HG03280 (cell line): ENCODE results near the gene NFASC.

Experiments
- ATAC-seq: cut with Tn5 transposase; IDR thresholded peaks from one replicate; pipeline ENCODE4 v1.9.1; 2021; ENCODE audit warnings: mild to moderate bottlenecking, moderate library complexity; ENCODE audit not compliant: unreplicated experiment

NFASC gene

DNA sequence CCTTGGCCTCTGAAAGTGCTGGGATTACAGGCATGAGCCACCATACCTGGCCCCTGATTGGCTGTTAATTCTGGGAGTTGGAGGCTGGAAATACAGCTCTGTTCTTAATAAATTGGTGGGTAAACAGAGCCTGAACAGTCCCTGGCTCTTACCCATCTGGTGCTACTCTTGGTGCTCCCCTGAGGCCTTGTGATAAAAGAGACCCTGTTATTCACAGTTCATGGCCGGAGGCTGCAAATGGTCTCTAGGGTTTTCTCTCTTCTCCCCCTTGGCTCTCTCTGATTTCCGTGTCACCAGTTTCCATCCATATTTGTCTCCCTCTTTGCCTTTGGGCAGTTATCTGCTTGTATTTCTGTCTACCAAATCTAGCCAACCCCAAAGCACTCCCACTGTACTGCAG lies 17.2 kb downstream of the NFASC start:
- ATAC-seq = no peak

DNA sequence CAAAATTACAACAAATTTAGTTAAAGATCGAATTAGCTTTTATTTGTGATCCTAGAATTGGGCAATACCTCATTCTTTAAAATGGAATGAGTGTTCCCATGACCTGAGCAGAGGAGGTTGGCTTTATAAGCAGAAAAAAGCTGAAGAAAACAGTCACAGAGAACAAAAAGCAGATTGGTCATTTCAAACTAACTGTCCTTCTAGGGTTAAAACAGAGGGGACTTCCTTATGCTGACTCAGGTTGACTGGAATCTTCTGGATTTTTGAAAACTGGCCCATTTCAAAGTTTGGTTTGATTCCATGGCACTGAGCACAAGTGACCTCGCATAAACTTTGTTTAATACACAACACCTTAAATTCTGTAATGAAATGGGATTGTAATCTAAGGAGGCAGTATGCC lies 17.6 kb downstream of the NFASC start:
- no peak for ATAC-seq

DNA sequence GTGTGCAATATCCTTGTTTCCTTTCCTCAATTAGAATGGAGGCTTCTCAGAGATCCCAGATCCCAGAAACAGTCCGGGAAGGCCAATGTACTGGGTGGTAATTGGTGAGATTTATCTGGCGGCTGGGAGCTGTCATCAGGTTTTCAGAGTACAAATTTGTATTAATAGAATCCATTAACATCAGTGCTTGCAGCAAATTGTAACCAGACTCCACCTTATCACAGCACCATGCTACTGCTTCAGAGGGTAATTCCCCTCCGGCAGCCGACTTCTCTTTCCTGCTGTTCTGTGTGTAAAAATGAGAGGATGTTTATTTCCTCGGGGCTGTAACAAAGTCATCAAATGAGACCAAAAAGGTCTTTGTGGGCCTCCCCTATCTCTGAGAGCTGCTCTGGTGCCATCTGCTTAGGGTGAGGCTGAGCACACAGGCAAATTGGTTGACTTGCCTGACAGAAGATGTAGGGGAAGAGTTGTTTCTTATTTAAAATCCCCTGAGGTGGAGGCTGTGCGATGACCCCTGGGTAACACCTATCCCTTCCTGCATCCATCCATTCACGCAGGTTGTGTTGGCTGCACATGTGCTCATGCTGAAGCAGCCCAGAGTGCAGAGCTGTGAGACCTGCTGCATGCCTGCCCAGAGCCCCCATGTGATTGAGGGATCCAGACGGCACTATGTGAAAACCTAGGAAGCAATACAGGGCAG lies 19.2 kb downstream of the NFASC start:
- no peak for ATAC-seq

- no peak for ATAC-seq
Observed at GRCh38 chr1:204891860-204892259, 21.2 kb downstream of the NFASC start.

DNA sequence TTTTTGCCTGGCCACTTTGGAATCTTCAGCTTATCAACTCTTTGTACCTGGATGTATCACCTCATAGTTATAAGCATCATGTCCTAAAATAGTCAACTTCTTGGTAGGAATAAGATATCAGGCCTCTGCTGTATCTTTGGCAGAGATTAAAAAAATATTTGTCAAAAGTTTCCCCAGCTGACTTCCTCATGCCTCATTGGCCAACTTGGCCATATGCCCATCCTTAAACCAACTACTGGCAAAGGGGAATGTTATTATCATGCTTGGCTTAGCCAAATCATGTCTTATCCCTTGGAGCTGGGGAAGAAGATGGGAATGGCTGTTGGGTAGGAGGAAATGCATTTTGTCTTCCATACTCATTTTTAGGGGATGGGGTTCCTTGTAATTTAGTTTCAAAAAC lies 23.4 kb downstream of the NFASC start:
- ATAC-seq = no peak

DNA sequence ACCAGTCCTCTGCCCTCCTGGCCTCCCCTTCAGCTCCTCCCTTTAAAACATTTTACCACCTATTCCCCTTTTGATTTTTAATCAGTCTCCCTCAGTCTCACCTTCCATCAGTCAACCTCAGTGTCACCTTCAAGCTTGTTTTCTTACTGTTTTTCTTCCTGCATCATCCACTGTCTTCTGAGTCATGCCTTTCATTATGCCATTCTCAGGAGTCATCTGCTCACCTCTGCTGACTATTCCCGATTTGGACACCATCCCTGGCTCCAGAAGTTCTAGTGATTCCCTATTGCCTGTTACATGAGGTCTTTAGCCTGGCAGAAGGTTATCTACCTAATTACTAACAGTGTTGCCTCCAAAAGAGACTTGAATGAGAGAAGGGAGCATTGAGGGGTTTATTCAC lies 23.9 kb downstream of the NFASC start:
- no peak for ATAC-seq

GRCh38 chr1:204896023-204896422 lies 25.4 kb downstream of the NFASC start:
- ATAC-seq = no peak

- no peak for ATAC-seq
Observed at GRCh38 chr1:204896787-204897469, 26.3 kb downstream of the NFASC start.

- no peak for ATAC-seq
Observed at GRCh38 chr1:204900721-204901120, 30.1 kb downstream of the NFASC start.

- no peak for ATAC-seq
Observed at GRCh38 chr1:204902671-204903070, 32.0 kb downstream of the NFASC start.

- no peak for ATAC-seq
Observed at GRCh38 chr1:204904228-204904810, 33.7 kb downstream of the NFASC start.

DNA sequence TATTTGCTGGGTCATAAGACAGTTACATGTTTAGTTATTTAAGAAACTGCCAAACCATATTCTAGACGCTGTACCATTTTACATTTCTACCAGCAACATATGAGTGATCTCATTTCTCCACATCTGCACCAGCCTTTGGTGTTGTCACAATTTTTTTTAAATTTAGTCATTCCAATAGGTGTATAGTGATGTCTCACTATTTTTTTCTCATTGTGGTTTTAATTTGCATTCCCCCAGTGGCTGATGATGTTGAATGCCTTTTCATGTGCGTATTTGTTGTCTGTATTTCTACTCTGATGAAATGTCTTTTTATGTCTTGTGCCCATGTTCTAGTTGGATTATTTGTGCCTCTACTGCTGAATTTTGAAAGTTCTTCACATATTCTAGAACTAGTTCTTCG lies 38.4 kb downstream of the NFASC start:
- ATAC-seq = no peak

DNA sequence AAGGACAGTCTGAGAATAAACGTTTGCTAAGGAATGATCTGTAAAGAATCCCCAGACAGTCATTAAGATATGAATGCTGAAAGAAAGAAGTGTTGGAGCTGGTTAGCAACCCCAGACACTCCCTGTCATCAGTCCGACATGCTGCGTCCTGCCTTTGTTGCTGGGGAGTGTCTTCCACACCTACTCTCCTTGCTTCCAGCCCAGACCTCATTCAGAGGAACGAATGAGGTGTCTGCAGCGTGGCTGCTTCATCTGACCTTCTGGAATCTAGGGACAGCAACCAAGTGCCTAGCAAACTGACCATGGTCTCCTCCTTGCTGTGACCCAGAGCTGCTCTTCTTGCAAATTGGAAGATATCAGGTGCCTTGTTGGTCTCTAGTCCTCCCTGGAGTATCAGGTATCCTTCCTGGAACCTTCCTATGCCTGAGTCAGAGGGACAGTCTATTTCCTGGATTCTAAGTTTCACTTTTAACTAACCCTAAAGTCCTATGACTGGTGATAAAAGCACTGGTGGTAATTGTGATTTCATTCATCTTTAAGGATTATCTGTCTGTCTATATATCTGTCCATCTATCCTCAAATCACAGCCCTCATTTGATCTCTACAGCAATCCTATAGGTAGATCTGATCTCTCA lies 45.3 kb downstream of the NFASC start:
- no peak for ATAC-seq

- no peak for ATAC-seq
Observed at GRCh38 chr1:204917802-204918201, 47.1 kb downstream of the NFASC start.

DNA sequence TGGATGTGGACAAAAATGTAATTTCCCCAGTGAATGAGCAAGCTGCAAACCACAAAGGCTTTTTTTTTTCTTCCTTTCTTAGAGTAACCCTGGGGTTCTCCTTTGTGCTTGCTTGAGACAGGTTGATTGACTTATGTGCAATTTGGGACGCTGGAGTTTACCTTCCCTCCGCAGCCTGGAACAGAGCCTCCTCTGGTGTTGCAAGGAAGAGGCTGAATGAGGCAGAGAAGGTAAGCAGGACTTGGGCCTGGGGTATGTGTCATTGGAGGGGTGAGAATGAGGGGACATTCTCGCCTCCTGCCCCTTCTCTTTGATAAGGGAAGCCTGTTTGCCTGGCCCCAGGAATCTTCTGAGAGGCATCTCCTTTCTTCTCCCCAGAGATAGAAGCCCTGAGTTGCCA lies 49.8 kb downstream of the NFASC start:
- ATAC-seq = no peak

GRCh38 chr1:204920967-204921366 lies 50.3 kb downstream of the NFASC start:
- no peak for ATAC-seq

DNA sequence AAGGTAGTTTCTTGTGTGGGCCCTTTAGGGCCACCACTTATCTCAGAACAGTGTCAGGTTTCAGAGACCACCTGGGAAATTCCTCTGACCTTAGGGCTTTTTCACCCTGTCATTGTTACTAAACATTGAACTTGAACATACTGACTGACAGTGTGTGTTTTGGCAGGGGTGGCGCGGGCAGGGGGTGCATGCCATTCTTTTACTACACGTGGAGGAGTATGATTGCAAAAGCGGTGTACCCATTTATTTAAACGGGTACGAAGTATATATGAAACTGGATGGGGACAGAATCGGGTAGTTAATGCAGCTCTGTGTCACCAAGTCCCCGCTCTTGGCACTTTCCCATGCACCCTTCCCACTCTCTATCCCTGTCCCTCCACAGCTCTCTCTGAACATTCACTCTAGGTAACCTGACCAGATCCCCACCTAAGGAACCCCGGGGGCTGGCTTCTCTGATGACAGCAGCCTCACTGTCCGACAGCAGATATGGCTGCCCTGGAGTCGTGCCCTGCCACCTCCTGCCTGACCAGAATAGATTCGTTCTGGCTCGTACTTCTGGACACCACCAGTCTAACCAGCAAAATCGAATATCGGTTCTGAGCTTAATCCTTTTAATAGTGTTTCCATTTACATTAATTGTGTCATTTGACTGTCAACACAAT lies 51.3 kb downstream of the NFASC start:
- ATAC-seq = no peak

GRCh38 chr1:204923201-204923600 lies 52.5 kb downstream of the NFASC start:
- no peak for ATAC-seq

DNA sequence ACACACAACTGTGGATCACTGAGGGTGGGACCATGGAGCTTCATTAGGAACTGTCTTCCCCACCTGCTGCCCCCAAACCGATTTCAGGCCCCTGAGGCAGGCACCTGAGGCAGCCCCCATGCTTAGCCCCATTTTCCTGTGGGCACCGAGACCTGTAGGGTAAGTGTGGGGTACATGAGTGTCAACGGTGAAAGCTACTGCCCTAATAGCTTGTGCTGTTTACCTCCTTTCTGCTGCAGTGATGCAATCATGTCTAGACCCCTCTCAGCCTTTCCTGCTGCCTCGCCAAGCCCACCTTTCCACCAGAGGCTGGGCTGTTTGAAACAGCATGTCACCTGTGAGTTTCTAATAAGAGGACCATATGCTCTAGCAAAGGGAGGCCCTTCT lies 53.0 kb downstream of the NFASC start:
- ATAC-seq = no peak

GRCh38 chr1:204924013-204924759 lies 53.5 kb downstream of the NFASC start:
- no peak for ATAC-seq

DNA sequence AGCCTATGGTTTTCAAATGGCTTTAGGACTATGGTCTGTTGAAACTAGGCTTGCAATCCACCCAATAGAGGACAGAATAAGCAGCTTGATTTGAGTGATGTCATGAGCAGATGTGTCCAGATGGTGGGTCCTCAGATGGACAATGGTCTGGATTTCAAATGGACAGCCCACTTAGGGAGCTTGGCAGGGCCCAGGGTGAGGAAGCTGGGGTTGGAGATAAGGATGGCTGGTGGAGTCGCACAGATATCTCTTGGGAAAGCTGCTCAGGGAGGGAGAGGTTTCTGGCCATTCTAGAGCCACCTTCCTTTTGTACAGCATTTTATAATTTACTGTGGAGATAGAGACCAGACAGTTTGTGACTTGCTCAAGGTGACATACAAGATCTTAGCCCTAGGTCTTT lies 55.0 kb downstream of the NFASC start:
- ATAC-seq = no peak
